DLD1 (cell line): ENCODE measurements around the gene TAPT1.
"Not testable (repeated sequence)": the region's sequence is repeated elsewhere in the genome, so short reads cannot be mapped to it uniquely, and the experiment has no call there.

ENCODE experiments used
- in situ Hi-C: cut with HindIII; loops from 2 replicates; pipeline ENCODE4 v1.10.0; 2017; ENCODE audit warnings: low sequenced_read_pairs

TAPT1 gene, protein sequence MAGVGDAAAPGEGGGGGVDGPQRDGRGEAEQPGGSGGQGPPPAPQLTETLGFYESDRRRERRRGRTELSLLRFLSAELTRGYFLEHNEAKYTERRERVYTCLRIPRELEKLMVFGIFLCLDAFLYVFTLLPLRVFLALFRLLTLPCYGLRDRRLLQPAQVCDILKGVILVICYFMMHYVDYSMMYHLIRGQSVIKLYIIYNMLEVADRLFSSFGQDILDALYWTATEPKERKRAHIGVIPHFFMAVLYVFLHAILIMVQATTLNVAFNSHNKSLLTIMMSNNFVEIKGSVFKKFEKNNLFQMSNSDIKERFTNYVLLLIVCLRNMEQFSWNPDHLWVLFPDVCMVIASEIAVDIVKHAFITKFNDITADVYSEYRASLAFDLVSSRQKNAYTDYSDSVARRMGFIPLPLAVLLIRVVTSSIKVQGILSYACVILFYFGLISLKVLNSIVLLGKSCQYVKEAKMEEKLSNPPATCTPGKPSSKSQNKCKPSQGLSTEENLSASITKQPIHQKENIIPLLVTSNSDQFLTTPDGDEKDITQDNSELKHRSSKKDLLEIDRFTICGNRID

DNA sequence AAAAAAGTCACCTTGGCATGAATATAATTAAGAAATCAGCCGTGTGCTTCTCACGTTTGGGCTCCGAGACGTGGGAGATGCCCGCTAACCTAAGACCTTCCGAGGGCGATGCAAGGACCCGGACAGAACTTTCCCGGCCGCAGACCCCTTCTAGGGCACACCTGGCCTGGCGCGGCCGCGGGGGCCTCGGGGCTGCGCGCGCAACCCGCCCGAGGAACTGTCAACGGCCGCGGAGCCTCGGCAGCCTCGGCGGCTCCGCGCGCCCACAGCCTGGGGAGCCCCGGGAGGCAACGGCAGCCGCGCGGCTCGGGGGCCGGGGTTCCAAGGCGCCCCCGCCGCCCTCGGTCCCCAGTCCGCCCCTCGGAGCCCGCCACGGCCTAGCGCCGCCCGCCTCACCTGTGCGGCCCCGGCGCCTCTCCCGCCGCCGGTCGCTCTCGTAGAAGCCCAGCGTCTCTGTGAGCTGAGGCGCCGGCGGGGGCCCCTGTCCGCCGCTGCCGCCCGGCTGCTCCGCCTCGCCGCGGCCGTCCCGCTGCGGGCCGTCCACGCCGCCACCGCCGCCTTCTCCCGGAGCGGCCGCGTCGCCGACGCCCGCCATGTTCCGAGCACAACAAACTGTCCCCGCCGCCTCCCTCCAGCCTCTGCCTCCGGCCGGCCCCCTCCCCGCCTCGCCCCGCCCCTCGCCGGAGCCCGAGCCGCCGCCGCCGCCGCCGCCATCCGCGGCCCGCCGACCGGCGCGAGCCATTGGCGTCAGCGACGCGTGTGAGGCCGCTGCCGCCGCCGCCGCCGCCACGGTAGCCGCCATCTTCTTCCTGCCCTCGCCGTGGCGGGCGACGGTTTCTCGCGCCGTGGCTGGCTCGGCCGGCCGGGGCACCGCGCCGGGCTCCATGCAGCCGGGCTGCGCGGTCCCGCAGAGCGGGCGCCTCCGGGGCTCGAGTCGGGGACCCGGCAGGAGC, at the start of gene TAPT1:
TAPT1 (minus strand) TSS at position 609 of the 953 bp plus-strand sequence; CDS start at position 595, 14 bp downstream.
- in situ Hi-C loops, result no loop called here

DNA sequence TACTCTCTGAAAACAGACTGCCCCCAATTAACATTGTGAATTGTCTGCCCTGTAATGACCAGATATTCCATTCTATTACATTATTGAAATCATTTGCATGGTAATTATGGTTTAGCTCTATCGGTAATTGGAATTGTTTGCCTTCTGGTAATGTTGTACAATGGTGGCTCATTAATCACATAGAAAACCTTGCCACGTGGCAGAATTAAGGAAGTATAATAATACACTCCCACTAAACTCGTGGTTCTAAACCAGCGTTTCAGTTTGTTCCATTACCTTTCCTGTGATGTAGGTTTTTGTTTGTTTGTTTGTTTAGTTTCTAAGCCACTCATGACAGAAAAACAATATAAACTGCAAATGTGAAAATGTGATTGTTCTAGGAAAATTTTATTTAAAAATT, 45.1 kb upstream of the TAPT1 start:
- in situ Hi-C loops, result no loop called here

DNA sequence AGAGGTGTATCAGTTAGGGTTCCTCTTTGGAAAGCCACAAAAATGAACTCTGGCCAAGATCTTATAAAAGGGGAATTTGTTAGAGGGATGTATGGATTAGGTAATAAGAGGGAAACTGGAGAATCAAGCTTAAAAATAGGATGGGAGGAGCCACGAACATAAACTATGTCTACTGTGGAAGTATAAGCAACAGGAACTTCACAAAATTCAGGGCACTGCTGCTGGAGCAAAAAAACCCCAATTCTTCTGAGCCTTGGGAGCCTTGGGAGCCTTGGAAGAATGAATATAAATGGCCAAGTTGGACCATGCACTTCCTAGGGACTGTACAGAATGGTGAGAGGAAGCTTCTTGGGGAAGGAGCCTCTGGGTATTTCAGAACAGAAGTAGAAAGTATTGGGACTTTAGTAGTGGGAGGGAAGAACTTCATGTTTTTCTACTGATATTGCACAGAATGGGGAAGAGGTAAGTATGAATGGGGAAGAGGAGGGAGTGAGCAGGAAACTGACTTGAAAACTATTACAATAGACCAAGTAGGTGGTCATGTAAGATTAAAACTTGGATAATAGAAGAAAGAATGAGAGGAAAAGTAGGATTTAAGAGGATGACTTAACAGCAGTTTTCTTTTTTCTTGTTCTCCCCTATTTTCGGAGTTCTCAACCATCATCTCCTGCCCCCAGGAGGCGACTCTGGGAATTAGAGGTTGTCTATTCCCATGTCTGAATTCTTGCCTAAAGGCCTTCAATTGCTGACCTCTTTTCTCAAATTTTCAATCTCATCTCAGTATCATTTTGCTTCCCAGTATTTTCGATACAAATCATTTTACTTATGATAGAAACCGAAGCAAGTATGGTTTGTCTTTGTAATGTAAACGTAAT, 44.4 kb upstream of the TAPT1 start:
- in situ Hi-C loops, result no loop called here

DNA sequence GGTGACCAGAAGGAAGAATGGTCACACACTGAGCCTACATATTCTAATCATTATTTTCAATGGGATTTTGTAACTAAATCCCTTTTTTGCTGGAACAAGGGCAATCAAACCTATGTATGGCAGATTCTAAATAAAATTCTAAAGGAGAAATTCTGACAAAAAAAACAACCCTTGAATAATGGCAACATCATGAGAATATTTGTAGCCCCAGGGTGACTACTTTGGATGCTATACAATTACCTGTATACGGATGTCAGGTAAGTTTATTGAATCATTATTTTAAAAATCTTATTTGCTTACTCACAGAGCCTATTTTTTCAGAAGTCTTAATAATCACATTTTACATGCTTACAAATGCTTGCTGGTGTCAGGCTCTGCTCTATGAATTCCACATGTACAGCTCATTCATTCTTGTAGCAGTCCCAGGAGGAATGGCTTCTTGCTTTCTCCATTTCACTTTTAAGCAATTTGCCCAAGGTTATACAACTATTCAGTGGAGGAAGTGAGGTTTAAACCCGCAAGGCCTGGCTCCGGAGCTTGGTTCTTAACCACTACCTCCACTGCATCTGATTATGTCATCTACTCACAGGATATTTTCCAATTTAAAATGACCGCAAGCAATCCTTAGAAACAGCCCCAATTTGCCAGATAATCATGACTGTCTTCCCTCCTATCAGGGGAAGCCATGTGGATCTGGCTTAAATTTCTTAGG, 43.6 kb upstream of the TAPT1 start:
- in situ Hi-C loops, result not testable (repeated sequence)

DNA sequence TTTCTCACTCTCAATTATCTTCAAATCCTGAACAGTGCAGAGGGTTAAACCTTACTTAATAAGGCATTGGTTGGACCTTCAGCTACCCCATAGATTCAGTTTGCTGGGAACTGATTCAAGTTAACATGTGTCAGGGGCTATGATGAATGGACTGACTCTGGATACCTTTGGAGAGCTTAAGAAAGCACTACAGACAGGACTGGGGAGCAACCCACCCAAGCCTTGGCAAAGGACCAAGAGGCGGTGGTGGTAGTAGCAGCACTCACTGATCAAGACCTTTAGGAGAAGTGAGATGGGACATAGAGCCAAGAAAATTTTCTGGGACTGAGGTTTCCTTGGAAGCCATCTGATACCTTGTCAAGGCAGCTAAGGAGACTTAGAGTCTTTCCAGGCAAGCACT, 43.0 kb upstream of the TAPT1 start:
- in situ Hi-C loops, result no loop called here

DNA sequence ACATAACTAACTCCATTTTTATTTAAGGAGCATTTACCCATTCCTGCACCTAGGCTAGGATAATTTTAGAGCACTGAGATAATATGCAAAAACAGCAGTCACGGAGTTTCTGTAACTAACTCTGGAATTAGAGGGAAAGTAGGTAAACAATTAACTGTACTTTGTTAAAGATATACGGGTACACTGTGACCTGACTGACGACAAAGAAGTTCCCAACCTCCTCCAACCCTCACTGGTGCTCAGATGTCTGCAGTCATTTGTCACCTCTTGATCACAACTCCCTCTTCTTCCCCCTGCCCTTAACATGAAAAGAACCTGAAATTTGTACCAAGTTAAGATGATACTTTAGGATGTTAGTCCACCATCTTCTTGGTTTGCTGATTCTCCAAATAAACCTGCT, 42.0 kb upstream of the TAPT1 start:
- in situ Hi-C loops, result no loop called here

DNA sequence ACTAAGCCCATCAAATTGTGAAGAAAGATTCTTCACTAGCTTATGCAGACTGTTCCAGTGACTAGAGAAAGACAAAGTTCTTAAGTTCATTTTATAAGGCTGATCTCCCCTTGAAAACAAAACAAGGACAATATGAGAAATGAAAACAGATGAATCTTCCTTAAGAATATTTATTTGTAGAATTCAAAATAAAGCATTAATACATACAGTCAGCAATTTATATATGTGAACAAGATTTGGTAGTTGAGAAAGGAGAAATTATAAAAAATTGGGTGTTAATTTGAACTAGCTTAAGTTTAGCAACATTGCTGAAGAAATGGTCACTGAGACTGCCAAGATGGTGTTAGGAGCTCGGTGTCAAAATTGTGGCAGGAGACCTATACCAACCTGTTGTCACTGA, 41.4 kb upstream of the TAPT1 start:
- in situ Hi-C loops, result no loop called here

DNA sequence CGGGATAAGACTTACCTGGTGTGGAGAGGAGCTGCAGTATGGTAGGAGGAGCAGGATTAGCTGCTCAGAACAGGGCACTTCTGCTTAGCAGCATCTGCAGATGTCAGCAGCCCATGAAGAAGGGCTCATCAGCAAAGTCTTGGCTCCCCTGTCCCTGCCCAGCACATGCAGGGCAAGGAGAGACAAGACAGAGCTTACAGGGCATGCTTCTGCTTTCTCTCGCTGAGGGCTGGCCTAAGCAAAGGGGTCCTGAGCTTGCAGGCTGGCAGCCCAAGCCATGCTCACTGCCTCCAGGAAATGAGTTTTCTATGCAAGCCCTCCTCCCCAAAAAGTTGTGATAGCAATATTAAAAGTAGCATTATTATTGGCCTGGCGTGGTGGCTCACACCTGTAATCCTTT, 39.5 kb upstream of the TAPT1 start:
- in situ Hi-C loops, result no loop called here

DNA sequence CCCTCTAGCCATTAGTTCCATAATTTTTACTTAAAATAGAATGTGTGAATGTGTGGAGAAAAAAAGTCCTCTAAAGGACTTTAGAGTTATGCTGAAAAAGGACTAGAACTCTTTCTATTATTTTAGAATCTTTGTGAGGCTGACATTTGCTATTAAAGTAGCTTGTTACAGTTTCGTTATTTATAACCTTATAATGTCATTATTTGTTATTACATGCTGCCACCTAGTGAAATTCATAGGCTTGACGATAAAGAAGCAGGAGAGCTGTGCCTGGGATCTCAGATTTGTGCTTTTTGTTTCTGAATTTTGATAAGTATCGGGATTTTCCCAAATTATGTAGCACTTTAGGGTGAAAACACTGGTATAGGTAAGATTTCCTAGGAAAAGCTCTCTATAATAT, 38.5 kb upstream of the TAPT1 start:
- in situ Hi-C loops, result no loop called here

DNA sequence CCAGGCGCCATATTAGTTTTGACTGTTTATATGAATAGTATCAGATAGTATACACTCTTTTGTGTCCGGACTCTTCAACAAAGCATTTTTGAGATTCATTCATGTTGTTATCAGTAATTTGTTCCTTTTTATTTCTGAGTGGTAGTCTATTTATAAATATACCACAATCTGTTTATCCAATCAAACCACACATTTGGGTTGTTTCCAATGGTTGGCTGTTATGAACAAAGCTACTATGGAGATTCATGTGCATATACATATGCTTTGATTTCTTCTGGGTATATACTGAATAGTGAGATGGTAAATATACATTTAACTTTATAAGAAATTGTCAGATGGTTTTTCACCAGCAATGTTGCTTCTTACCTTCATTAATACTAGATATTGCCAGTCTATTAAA, 36.8 kb upstream of the TAPT1 start:
- in situ Hi-C loops, result no loop called here

DNA sequence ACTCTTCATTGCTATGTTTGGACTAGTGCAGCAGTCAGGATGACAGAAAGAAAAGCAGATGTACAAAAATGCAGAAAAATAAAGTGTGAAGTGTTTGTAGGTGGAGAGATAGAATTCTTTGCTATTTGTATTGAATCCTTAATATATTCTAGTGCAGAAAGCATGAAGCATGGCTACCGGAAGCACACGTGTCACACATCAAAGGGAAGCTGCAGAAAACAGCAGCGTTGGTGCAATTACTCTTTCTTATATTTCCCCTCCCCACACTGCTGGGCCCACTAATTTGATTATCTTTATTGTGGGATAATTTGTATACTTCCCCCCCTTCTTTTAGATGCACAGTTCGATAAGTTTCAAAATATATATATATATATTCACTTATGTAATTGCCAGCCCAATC, 35.9 kb upstream of the TAPT1 start:
- in situ Hi-C loops, result no loop called here

DNA sequence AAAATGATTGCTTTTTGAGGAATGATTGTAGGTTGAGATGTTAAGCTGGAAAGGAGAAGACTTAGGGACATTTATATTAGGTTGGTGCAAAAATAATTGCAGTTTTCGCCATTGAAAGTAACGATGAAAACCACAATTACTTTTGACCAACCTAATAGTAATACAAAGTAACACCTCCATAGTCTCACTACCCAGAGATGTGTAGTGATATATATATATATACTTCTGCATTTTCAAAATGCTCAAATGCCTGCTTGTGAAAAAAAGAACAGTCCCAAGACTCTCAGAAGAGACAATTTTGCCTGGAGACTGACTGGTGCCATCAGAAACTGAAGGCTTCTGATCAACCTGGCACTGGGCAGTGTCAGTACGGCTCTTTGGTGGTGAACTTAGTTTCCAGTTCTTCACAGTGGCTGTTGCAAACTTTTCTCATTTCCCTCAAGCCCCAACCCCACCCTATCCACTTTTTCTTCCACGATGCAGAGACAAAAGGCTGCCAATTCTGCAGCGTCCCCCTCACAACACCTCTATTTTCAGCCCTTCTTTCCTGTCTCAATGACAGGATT, 35.1 kb upstream of the TAPT1 start:
- in situ Hi-C loops, result no loop called here

DNA sequence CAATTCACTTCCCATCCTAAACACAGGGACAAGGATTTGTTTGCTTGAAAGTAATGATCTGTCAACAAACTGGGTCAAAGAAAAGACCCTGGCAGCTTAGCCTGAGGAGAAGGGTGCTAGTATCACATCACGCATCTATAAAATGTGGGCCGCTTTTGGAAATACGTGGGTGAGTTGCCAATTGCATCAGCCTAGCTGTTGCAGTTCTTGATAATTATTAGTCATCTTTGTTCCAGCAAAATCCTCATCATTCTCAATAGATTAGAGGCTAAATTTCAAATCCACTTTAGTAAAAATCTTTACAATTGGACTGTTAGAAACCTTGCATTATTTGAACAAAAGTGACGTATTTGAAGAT, 33.6 kb upstream of the TAPT1 start:
- in situ Hi-C loops, result no loop called here

DNA sequence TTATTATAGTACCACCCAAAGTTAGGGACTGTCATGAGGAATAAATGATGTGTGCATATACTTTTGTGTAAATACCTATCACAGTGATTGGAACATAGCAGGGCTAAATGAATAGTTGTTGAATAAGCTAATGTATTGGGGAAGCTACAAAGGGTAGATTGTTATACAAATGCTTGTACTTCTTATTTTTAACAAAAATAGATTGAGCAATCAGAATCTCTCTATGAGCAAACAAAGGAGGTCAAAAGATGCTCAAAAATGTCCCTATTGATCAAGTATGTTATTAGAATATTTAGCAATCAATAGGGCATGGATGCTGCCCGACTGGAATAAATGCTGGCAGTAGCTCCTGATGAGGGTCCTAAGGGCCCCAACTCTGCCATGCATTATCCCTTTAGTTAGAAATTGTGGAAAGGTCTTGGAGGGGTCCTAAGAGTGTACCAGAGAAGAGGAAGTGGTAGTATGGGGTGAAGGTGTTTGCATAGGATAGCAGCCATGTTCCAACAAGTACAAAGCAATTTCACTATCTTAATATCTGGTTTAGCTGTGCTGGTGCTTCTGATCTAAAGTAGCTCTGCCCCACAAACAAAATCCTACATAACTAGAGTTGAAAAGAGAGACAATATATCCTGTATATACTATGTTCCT, 33.1 kb upstream of the TAPT1 start:
- in situ Hi-C loops, result no loop called here

DNA sequence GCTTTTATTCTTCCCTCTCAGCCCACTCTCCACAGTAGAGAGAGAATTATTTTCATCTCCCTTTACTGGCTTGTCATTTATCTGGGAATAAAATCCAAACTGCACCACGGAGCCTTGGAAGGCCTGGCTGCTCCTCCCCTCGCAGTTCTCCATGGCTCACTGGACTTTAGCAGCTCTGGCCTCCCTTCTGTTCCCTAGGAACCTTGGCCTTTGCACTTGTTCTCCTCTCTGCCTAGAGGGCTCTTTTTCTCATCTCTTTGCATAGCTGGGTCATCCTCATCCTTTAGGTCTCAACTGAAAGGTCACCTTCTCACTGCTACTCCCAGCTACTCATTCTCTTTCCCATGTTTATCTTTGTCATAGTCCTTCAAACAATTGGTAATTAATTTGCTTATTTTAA, 31.3 kb upstream of the TAPT1 start:
- in situ Hi-C loops, result no loop called here

DNA sequence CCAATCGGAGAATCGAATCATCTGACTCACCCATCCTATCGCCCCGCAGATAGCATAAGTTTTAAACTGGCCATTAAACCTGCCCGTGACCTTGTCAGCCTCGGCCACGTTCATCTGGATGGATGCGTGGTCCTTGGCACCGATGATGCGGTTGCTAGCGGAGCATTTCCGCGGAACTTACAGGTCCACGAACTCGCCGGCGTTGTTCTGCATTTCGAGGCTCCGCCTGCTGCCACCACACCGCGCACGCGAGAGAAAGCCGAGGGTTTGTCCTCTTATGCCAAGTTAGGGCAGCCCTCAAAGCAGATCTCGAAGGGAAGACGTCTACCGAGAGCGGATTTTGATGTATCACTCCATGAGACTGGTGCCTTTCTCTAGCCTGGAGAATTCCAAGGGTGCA, 30.1 kb upstream of the TAPT1 start:
- in situ Hi-C loops, result no loop called here

DNA sequence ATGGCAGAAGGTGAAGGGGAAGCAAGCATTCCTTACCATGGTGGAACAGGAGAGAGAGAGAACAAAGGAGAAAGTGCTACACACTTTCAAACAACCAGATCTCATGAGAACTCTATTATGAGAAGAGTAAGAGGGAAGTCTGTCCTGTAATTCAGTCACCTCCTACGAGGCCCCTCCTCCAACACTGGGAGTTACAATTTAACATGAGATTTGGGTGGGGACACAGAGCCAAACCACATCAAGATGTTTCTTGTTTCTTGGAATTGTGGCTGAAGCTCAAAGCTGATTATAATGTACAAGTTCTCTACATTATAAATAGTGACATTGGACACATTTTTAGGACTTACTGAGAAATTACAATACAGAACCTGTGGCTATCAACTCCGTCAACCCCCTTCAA, 29.5 kb upstream of the TAPT1 start:
- in situ Hi-C loops, result no loop called here

DNA sequence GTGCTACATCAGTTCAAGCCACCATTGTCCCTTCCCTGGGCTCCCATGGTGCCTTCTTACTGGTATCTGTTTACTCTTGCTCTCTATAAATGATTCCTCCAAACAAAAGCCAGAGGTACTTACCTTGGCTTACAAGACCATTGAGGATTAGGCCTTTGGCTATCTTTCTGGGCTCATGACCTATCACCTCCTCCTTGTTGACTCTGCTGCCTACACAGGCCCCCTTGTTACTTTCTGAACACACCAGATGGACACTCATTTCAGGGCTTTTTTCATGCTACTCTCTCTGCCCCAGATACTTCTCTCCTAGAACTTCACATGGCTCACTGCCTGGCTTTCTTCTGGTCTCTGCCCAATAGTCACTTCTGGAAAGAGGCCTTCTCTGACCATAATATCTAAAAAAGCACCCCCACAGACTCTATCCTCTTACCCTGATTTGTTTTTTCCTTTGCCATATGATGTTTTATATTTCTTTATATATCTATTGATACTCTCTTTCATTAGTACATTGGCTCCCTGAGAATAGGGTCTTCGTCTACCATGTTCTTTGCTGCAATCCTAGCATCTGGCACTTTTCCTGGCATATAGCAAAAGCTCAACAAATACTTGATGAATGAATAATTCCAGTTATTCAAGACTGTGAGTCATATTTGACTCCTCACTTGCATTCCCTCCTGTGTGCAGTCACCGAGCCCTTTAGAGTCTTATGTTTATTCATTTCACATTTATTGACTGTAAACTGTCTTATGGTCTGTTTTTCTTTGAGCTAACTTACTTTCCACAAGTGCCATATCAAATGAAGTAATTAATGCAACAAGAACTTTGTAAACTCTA, 27.1 kb upstream of the TAPT1 start:
- in situ Hi-C loops, result no loop called here
